Activated CD4-positive, alpha-beta T cell treated with anti-CD3 and anti-CD28 coated beads for 24 hours (primary cell): Measurements from ENCODE around the gene TRIM4.
"Not testable (repeated sequence)": the region's sequence is repeated elsewhere in the genome, so short reads cannot be mapped to it uniquely, and the experiment has no call there.

Experiments used
- DNase-seq, 2 donors: peaks; one replicate each; pipeline ENCODE4 v3.0.0-alpha.2; 2020; ENCODE audit warnings: low read depth in 2 of 2

The TRIM4 gene

GRCh38 chr7:99919814-99920112 is 433 bp upstream of the TRIM4 start:
- DNase-seq, result no peak

DNA sequence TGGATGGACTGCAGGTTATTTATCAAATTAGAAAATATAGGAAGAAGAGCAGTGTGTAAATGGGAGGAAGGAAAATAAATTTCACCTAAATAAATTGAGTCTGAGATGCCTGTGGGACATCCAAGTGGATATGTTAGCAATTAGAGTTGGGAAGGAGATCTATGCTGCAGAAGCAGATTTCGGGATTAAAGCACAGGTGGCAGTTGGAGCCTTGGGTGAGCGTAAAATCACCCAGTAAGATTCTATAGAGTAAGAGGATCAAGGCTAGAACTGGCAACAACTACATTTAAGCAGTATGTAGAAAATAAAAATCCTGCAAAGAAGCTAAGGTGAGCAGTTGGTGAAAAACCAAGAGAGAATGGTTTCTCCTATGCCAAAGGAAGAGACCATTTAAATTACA is 8.4 kb downstream of the TRIM4 start:
- no peak for DNase-seq

GRCh38 chr7:99901581-99901980 is 17.7 kb downstream of the TRIM4 start:
- no peak for DNase-seq

DNA sequence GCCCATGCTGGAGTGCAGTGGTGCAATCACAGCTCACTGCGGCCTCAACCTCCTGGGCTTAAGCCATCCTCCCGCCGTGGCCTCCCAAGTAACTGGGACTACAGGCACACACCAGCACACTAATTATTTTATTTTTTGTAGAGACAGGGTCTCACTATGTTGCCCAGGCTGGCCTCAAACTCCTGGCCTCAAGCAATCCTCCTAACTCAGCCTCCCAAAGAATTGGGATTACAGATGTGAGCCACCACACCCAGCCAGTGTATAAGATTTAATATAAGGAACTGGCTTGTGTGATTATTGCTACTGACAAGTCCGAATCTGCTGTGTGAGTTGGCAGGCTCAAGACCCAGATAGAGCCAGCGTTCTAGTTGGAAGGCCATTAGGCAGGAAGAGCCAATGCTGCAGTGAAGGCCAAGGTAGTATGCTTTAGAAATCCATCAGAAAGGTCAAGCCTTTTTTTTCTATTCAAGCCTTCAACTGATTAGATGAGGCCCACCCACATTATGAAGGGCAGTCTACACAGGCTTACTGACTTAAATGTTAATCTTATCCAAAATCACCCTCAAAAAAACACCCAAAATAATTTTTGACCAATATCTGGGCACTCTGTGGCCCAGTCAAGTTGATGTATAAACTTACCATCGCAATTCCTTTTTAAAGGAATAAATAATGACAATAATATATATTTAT is 19.4 kb downstream of the TRIM4 start:
- no peak for DNase-seq

GRCh38 chr7:99898836-99899235 is 20.5 kb downstream of the TRIM4 start:
- DNase-seq, result no peak

GRCh38 chr7:99898023-99898357 is 21.3 kb downstream of the TRIM4 start:
- DNase-seq, result no peak

- no peak for DNase-seq
Measured at GRCh38 chr7:99897322-99898022, 21.9 kb downstream of the TRIM4 start.

GRCh38 chr7:99894738-99895137 is 24.6 kb downstream of the TRIM4 start:
- no peak for DNase-seq

GRCh38 chr7:99893280-99893679 is 26.1 kb downstream of the TRIM4 start:
- DNase-seq, result no peak

DNA sequence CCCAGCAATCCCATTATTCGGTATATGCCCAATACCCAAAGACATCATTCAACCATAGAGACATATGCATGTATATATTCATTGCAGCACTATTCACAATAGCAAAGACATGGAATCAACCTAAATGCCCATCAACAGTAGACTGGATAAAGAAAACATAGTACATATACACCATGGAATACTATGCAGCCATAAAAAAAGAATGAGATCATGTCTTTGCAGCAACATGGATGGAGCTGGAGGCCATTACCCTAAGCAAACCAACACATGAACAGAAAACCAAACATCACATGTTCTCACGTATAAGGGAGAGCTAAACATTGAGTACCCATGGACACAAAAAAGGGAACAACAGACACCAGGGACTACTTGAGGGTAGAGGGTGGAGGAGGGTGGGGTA is 29.0 kb downstream of the TRIM4 start:
- not testable (repeated sequence) for DNase-seq

DNA sequence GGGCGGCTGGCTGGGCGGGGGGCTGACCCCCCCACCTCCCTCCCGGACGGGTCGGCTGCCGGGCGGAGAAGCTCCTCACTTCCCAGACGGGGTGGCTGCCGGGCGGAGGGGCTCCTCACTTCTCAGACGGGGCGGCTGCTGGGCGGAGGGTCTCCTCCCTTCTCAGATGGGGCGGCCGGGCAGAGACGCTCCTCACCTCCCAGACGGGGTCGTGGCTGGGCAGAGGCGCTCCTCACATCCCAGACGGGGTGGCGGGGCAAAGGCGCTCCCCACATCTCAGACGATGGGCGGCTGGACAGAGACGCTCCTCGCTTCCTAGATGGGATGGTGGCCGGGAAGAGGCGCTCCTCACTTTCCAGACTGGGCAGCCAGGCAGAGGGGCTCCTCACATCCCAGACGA is 31.0 kb downstream of the TRIM4 start:
- not testable (repeated sequence) for DNase-seq

DNA sequence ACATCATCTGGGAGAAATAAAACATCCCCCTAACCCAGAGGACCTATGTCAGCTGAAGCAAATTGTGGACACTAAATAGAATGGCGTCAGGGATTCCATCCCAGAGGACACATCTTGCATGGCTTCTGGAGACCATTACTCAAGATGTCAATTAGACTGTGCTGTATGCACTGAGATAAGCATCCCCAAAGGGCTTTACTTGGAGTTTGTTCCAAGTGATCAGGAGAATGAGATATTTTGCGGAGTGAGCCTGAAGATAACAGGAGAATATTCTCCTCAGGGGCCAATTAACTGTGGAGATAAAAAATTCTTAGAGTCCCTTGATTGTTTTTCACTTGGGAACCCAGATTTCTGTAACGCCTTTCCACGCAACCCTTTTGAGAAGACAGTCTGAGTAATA is 38.0 kb downstream of the TRIM4 start:
- no peak for DNase-seq

GRCh38 chr7:99876933-99877332 is 42.4 kb downstream of the TRIM4 start, which contains the start of gene OR2AE1:
Gene OR2AE1, minus strand, starts transcription at chr7:99877033. Its CDS starts 0 bp downstream, at chr7:99877033.
- no peak for DNase-seq

GRCh38 chr7:99876491-99876890 is 42.8 kb downstream of the TRIM4 start:
- DNase-seq, result no peak

GRCh38 chr7:99868246-99868645 is 51.1 kb downstream of the TRIM4 start:
- no peak for DNase-seq

- DNase-seq, result not testable (repeated sequence)
Measured at GRCh38 chr7:99867477-99867876, 51.9 kb downstream of the TRIM4 start.

DNA sequence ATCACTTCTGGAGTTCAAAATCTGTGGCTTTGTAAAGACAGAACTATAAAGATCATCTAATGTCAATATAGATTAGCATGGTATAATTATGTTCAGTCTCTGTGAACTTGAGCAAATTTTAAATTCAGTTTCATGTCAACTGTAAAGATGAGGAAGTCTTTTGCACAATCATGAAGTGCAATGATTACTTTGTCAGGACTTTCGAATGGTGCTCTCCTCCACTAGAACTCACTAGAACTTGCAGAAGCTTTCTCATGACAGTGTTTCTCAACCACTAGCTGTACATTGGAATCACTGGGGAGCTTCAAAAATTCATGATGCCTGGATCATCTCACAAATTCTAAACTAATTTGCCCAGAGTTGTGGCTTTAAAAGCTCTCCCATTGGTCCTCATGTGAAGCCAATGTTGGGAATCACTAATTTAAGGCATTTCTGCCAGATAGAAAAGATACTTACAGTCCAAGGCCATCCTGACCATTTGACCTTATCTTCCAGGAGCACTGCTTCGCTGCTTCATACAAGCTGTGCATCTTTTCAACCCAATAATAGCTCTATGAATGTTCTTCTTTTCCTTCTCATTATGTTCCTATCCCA is 55.4 kb downstream of the TRIM4 start:
- no peak for DNase-seq

DNA sequence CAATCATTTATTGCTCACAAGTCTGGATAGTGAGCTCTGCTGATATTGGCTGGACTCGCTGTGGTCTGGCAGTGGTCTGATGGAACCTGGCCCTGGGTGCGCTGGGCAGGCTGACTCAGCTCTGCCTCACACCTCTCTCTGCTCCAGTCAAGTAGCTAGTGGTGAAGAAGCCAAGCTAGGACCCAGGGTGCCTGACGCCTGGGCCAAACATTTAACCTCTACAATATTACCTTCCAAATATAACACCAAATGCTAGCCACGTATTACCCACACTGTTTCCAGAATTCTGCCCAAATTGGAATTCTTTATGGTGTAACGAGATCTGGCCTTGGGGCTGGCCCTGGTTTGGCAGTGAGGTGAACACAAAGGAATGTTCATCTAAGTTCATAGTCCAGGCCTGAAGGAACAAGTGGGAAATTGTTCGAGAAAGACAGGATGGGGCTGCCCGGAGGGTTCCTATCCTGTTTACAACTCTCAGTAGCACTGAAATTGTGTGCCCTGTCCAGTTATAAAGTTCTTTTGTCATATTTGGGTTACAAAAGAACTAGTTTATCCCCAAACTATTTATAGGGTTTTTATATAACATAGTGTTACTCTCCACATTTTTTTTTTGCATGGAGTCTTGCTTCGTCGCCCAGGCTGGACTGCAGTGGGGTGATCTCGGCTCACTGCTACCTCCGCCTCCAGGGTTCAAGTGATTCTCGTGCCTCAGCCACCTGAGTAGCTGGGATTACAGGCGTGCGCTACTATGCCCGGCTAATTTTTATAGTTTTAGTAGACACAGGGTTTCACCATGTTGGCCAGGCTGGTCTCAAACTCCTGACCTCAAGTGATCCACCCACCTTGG is 58.8 kb downstream of the TRIM4 start:
- DNase-seq, result no peak

GRCh38 chr7:99855236-99855635 is 64.1 kb downstream of the TRIM4 start:
- DNase-seq, result no peak

DNA sequence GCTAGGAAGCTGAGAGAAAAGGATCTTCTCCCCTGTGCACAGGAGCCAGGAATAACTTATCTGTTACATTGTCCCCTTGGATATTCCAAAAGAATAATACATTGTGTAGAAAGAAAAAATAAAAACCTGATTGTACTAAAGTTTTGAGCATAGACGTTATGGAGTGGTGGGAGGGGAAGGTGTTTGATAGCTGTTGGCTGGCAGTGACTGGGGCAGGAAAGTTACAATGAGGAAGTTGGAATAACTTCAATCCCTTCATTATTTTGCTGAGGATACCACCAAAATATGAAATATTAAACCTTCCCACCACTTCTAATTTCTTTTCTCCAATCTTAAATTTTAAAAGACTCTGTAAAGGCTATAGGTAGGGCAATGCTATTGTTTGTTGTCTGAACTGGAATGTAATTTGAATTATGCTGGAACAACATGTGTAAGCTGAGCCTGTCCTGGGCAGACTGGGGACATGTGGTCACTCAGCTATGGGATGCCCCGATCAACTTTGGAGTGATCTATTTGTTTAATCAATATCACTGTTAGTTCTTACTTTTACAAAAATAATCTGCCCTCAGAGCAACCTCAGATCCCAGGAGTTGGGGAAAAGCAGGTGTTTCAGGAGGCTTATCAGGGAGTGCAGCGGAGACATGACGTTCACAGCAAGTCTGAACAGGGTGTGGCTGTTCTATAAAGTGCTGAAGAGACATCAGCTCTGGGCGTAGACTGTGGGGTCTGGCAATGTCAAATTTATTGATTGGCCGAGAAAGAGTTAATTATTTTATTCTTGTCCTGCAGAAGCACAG is 70.7 kb downstream of the TRIM4 start:
- no peak for DNase-seq

DNA sequence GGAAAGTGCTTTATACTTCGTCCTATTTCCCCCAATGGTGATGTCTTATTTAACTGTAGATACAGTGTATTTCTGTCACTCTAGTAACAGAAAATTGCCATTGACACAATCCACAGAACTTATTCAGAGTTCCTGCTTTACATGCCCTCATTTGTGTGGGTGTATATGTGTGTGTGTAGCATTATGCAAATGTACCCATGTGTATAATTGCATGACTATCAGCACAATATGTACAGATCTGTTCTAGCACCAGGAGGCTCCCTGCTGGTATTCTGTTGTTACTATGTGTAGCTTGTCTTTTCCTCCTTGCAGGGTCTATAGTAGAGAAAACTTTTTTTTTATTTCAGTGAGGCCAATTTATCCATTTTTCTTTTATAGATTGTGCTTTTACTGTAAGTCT is 75.0 kb downstream of the TRIM4 start:
- DNase-seq, result no peak

DNA sequence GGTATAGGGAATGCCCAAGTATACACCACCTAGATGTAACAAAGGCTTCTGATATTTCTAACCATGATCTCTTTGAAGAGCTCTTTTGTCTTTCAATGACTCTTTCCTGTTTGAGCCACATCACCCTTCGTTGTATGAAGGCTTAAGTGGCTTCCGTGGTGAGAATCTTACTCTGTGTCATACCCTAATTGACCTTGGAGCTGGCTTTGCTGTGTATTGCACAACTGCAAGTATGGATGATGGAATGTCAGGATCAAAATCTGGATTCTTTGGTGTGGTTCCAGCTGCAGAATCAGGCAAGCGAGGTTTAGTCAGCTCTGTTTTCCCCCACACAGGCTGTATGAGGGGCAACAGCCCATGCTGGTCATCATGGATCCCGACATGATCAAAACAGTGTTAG is 75.5 kb downstream of the TRIM4 start:
- DNase-seq, result no peak
